ENCODE measurements around the gene SPINK5.
A peak's percentile ranks its signal among the peaks of the same experiment; 100 is the strongest.

Gene SPINK5

DNA sequence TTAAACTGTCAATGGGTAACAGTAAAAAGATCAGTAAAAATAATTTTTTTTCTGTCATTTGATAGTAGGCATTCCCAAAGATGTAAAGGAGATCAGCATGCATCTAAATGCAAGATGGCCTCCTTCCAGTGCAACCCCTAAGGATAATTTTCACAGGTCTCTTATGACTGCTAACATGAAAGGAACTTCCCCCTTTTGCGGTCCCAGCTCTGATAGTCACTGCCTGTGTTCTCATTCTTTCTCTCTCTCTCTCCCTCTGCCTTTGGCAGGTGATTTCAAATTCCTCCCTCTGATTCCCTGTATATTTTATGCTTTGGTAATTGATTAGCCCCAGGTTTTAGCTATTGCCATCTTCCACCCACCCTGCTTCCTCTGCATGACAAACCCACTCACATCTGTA is 113.4 kb downstream of the SPINK5 start:
- DNase-seq (ENCODE audit: low read depth), result no peak

DNA sequence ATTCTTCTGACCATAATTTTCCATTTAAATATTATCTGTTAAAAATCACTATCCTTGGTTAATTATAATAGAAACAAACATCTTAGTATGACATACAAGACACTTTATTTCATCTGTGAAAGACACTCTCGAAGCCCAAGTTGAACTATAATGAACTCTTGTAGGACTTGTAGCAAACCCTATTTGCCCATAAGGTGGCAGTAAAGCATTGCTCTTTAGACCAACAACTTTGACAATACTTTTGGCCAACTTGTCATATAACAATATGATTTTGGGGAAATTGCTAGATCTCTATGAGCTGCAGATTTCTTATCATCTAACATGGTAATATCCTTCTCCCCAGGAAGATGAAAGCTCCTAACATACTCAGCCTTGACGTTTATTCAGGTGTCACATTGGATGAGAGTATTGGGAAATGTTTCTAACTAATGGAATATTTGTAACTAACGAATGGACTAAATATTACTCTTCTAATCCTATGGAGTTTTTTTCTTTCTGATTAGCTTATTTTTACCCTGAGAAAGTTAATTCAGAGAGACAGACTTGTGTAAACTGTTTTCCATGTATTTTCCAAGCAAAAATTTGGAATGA is 115.5 kb downstream of the SPINK5 start:
- peak; percentile 11 for DNase-seq (ENCODE audit: low read depth)

DNA sequence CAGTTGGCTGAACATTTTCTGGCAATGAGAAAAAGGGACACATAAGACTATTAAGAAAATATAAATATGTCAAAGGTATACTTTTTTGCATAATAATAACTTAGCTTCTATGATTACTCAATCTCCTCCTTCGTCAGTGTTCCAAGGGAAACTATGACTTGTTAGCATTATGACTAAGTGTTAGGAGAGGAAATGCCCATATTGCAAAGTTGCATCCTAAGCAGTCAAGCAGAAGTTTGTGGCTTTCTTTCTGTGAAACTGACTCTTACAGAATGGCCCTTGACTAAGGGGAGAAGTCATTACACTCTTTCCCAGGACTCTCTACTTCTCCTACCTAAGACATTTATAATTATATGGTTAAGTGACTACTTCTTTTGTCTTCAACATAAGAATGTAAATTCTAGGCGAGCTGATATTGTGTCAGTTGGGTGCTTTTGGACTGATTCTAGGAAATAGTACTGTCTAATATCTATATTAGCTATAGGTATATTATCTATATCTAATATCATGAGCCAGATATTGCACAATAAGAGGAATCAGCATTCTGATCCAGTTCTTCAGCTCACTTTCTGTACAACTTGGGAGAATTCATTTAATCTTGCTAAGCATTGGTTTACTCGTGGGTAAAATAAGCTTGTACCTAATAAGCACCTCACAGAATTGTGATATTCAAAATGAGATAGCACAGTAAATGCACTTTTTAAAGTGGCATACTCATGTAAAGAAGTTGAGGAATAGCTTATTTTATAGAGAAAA is 122.6 kb downstream of the SPINK5 start:
- DNase-seq (ENCODE audit: low read depth), result no peak

Data from HS-27A (cell line).